Small intestine (tissue), 7 donors: Measurements from ENCODE around the gene KIF16B. TPM values are rescaled to one million over a fixed set of nuclear protein-coding genes. Genes with fewer than 3 reads are reported as not detected.
A peak's percentile ranks its signal among the peaks of the same experiment; 100 is the strongest.

Experiments used
- DNase-seq, 2 donors: peaks; one replicate each; pipeline versions ENCODE4 v3.0.0 to v3.0.0-alpha.2; 2013
- FAIRE-seq: peaks from 2 replicates; lab custom pipeline; 2012; peaks lifted over from hg19 to GRCh38; lab: Jason Lieb, UNC
- H3K27ac ChIP-seq, 3 donors: one replicate each; pipeline ENCODE4 v1.5.1; 2013; ENCODE audit warnings: low read length in 2 of 3, mild to moderate bottlenecking in 2 of 3, control low read depth in 1 of 3, inconsistent platforms in 1 of 3, low read depth in 1 of 3, moderate library complexity in 1 of 3
- H3K27me3 ChIP-seq, 3 donors: one replicate each; pipeline ENCODE4 v1.6.1; 2013; ENCODE audit warnings: low read length in 3 of 3, inconsistent platforms in 1 of 3; ENCODE audit not compliant: control insufficient read depth in 3 of 3, insufficient read depth in 3 of 3
- H3K36me3 ChIP-seq, 3 donors: one replicate each; pipeline ENCODE4 v1.6.1; 2013; ENCODE audit warnings: low read length in 3 of 3, inconsistent platforms in 1 of 3, low read depth in 1 of 3, mild to moderate bottlenecking in 1 of 3, moderate library complexity in 1 of 3; ENCODE audit not compliant: control insufficient read depth in 3 of 3, insufficient read depth in 2 of 3
- H3K4me1 ChIP-seq, 3 donors: one replicate each; pipeline ENCODE4 v1.6.1; 2013; ENCODE audit warnings: low read length in 2 of 3, inconsistent platforms in 1 of 3, low read depth in 1 of 3, mild to moderate bottlenecking in 1 of 3, moderate library complexity in 1 of 3; ENCODE audit not compliant: control insufficient read depth in 3 of 3, insufficient read depth in 2 of 3
- H3K4me3 ChIP-seq, 3 donors: one replicate each; pipeline ENCODE4 v1.5.1; 2013; ENCODE audit warnings: low read length in 3 of 3, control low read depth in 1 of 3, inconsistent platforms in 1 of 3, low read depth in 1 of 3, mild to moderate bottlenecking in 1 of 3, moderate library complexity in 1 of 3
- H3K9me3 ChIP-seq, 2 donors: one replicate each; pipeline ENCODE4 v1.6.1; 2013; ENCODE audit warnings: low read depth in 1 of 2, low read length in 1 of 2; ENCODE audit not compliant: control insufficient read depth in 2 of 2, insufficient read depth in 1 of 2
- WGBS, 3 donors: extraction: QIAGEN DNeasy Blood & Tissue Kit; methylation state at CpG; one replicate each; pipeline ENCODE4 v1.1.7; 2013; 5-methylcytosine and 5-hydroxymethylcytosine counted together
- polyA plus RNA-seq, 4 donors: library from polyadenylated mRNA; stranded (reverse) in 3 of 4; unstranded in 1 of 4; fragments of 200-250 nt in 3 of 4; fragments of 120-200 nt in 1 of 4; gene quantifications; one replicate each; pipeline versions ENCODE4 v1.2.1 to v1.2.3, GENCODE V29; 2013
- donor health status: healthy with polysubstance abuse.
- donor health status: control.
- donor health status: control.
- donor health status: Bipolar disorder and iron deficiency.
- donor health status: healthy.

The KIF16B gene
- polyA plus RNA-seq, 4 donors: 12.4 to 46.7 (median 28.0) TPM

DNA sequence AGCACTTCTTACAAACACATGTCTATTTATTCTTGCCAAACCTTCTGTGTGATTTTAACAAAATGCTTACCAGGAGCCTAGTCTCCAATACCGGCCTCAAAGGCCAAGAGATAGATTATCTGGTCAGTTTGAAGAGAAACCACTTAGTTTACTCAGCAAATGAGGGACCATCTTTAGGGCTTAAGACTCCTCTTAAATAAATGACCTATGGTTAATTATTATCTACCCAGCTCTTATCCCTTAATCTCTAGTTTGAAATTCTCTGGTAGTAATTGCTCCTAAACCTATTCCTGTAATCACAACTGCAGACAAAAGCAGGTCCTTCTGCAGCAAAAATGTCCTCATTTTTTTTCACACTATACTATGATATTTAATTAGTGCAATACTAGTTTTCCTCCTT lies 301.8 kb downstream of the KIF16B start:
- 42 to 80% (median 58%) methylated on average over 1 of the region's 1 CpG for WGBS, 3 donors

DNA sequence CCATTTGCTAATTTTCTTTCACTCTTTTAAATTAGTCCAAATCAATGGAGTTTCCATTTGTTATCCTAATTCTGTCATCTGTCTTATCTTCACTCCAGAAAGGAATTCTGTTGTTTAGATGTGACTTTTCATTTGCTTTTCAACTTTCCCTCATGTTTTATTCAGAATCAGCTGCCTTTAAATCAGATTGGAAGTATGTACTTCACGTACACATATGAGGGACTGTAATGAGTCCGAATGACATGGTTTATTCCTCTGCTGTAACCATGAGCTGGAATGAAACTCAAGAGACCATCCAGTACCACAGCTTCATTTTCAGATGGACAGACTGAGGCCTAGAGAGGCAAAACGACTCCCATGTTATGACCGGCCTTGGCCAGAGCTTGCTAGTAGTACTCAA lies 302.3 kb downstream of the KIF16B start:
- Histone ChIP-seq H3K4me1 (peaks cover 0 to 12% (median 0%) of the 10 kb centered on the region in 3 donors), H3K36me3 (peaks cover 0 to 9% (median 0%) of the 10 kb centered on the region in 3 donors), H3K4me3 (no peak overlapping the region), H3K27ac (no peak overlapping the region), H3K9me3 (peaks cover 0 to 11% of the 10 kb centered on the region in 2 donors), H3K27me3 (no peaks in the 10 kb centered on the region)
- DNase-seq: no peak
- 87 to 95% (median 91%) methylated on average over 4 of the region's 4 CpGs for WGBS, 3 donors
- FAIRE-seq: no peak

More for the DNA sequence above, 301.8 kb downstream of the KIF16B start:
- H3K36me3 ChIP-seq: peaks cover 0 to 9% (median 0%) of the 10 kb centered on the region in 3 donors
- FAIRE-seq (no peak), DNase-seq (peak in 1 of 2 donors; percentile 15)
- no peak overlapping the region for H3K27ac ChIP-seq
- no peaks in the 10 kb centered on the region for H3K27me3 ChIP-seq
- H3K9me3 ChIP-seq: peaks cover 0 to 7% of the 10 kb centered on the region in 2 donors
- H3K4me1 ChIP-seq: peaks cover 0 to 12% (median 0%) of the 10 kb centered on the region in 3 donors
- H3K4me3 ChIP-seq: no peak overlapping the region

DNA sequence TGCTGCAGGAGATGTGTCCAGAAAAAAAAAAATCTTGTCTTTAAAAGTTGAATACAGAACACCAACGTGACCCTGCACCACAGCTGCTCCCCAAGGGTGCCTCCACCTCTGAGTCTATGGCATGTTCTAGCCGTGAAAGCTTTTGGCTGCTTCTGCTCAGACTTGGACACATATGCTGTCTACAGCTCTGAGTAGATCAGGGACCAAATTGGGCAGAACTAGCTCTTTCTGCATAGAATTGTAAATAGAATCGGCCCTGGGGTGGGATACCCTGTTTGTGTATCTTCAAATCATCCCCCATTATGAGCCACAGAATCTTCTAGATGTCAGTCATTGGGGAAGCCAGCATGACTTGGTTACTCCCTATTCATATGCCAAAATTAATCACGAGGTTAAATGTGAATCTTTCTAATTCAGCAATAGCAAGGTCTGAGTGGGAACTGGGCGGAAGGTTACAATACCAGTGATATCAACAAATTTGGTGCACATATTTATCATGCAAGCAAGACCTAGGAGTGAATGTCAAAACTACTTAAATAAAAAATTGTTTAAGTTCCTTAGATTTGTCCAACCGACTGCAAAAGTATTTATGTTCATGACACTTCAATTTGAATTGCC lies 302.8 kb downstream of the KIF16B start:
- Histone ChIP-seq H3K36me3 (peaks cover 0 to 9% (median 0%) of the 10 kb centered on the region in 3 donors), H3K4me3 (no peak overlapping the region), H3K27me3 (no peaks in the 10 kb centered on the region), H3K9me3 (peaks cover 0 to 13% of the 10 kb centered on the region in 2 donors), H3K27ac (no peak overlapping the region), H3K4me1 (peaks cover 0 to 12% (median 0%) of the 10 kb centered on the region in 3 donors)
- FAIRE-seq (no peak), DNase-seq (no peak)
- WGBS, 3 donors: 85 to 87% (median 87%) methylated on average over 6 of the region's 6 CpGs

DNA sequence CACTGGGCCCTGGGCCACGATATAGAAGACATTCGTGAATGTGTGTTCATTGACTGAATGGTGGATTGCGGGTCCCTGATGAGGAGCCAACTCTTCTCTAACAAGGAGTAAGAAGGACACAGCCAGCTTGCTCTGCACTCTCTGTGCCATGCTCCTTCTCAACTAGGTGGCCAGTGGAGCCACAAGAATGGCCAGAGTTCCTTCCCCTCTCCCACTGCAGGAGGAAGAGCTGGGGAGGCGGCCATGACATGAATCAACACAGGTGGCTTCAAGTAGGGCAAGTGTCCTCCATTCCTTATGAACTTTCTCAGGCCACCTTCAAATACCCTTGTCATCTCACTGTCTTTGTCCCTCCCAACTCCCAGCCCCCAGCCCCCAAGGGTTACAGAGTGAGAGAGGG lies 305.7 kb downstream of the KIF16B start:
- H3K27me3 ChIP-seq: no peaks in the 10 kb centered on the region
- no peaks in the 10 kb centered on the region for H3K4me1 ChIP-seq
- no peaks in the 10 kb centered on the region for H3K36me3 ChIP-seq
- DNase-seq: no peak
- H3K4me3 ChIP-seq: no peak overlapping the region
- WGBS, 3 donors: 96 to 100% (median 96%) methylated on average over 4 of the region's 4 CpGs
- H3K27ac ChIP-seq: no peak overlapping the region
- H3K9me3 ChIP-seq: peaks cover 0 to 13% of the 10 kb centered on the region in 2 donors
- FAIRE-seq: no peak

DNA sequence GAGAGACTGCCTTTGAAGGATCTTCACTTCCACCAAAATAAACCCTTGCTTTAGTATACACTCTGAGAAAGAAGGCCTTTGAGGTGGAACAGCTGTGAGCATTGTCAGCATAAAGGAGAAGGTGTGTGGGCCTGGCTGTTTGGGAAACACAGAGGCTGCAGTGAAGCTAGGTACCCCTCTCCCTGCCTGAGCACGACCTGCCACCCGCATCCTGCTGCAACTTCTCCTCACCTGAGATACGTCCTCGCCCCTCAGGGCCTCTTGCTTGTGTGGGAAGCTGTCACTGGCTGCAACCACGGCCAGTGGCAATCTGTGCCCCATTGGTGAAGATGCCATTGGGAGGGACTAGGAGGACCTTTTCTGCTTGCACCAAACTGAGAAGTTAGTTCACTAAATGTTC lies 307.9 kb downstream of the KIF16B start:
- peaks cover 0 to 2% (median 0%) of the 10 kb centered on the region in 3 donors for H3K4me1 ChIP-seq
- H3K27ac ChIP-seq: no peak overlapping the region
- H3K9me3 ChIP-seq: peaks cover 0 to 13% of the 10 kb centered on the region in 2 donors
- no peak for FAIRE-seq
- no peak overlapping the region for H3K4me3 ChIP-seq
- H3K36me3 ChIP-seq: no peaks in the 10 kb centered on the region
- 83 to 91% (median 88%) methylated on average over 5 of the region's 5 CpGs for WGBS, 3 donors
- H3K27me3 ChIP-seq: no peaks in the 10 kb centered on the region
- no peak for DNase-seq

DNA sequence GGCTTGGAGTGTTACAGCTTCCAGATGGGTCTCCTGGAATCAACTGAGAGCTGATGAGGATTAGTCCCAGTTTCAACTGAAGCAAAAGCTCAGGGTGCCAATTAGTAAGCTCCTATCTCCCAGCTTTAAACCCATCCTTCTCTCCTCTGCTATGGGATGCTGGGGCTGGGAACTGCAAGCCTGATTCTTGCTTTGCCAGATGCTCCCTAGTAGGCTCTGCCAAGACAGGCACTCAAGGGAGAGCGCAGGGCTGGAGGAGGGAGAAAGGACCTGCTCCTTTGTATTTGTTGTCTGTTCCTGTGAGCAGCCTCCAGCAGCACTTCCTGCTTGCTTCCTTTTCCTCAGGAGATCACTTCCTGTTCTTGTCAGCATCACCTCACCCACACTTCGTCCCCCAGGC lies 309.7 kb downstream of the KIF16B start:
- WGBS, 3 donors: 52 to 83% (median 76%) methylated on average over 2 of the region's 2 CpGs
- Histone ChIP-seq H3K9me3 (peaks cover 0 to 13% of the 10 kb centered on the region in 2 donors), H3K27me3 (no peaks in the 10 kb centered on the region), H3K4me1 (peaks cover 0 to 2% (median 0%) of the 10 kb centered on the region in 3 donors), H3K36me3 (no peaks in the 10 kb centered on the region), H3K27ac (no peak overlapping the region), H3K4me3 (no peak overlapping the region)
- no peak for FAIRE-seq
- DNase-seq: no peak

DNA sequence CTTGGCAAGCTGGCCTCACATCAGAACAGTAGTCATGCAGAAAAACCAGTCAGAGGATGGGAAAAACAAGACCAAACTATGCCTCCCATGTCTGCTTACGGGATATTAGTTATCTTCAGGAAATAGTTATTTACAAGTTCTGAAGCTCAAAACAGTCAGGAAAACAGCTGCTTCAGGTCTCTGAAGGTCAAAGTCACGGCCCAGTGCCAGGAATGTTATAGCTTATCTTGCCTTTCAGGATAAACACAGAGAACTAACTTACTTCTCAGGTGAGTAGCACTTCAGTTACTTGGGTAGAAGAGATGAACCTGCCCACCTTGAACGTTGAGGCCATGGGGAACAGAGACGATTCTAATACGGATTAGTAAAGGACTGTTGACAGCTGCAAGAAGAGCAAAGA lies 310.7 kb downstream of the KIF16B start:
- Histone ChIP-seq H3K36me3 (no peaks in the 10 kb centered on the region), H3K4me3 (no peak overlapping the region), H3K27me3 (no peaks in the 10 kb centered on the region), H3K9me3 (peaks cover 0 to 13% of the 10 kb centered on the region in 2 donors), H3K27ac (no peak overlapping the region), H3K4me1 (peaks cover 0 to 2% (median 0%) of the 10 kb centered on the region in 3 donors)
- DNase-seq: no peak
- 12 to 47% (median 20%) methylated on average over 5 of the region's 5 CpGs for WGBS, 3 donors
- no peak for FAIRE-seq

DNA sequence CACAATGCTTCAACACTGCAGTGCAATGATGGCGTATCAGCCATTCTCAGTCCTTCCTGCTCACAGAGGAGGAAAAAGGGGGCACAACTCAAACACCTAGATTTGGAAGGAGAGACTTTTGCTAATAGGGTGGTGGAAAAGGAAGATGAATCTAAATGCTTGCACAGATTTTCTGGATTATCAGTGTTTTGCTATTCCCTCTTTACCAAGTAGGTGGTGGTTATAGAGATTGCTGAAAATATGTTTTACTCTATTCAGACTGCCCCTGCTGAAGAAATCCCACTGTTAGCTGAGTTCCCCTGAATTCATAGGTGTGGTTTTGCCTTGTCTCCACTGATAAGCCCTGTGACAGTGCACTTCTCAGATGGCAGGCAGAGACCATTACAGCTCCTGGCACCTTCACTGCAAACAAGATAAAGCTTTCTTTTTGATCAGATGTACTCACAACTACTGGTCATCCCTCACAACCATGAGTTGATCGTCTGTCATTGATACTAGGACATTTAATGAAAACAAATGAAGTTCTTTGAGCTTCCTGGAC lies 311.4 kb downstream of the KIF16B start:
- FAIRE-seq: no peak
- 51 to 66% (median 60%) methylated on average over 2 of the region's 2 CpGs for WGBS, 3 donors

More for the DNA sequence above, 311.4 kb downstream of the KIF16B start:
- DNase-seq: no peak
- Histone ChIP-seq H3K27ac (no peak overlapping the region), H3K4me1 (peaks cover 0 to 2% (median 0%) of the 10 kb centered on the region in 3 donors), H3K4me3 (no peak overlapping the region), H3K36me3 (no peaks in the 10 kb centered on the region), H3K27me3 (no peaks in the 10 kb centered on the region), H3K9me3 (peaks cover 0 to 10% of the 10 kb centered on the region in 2 donors)
